ENCODE measurements around the gene DACT3.

DACT3 gene, protein sequence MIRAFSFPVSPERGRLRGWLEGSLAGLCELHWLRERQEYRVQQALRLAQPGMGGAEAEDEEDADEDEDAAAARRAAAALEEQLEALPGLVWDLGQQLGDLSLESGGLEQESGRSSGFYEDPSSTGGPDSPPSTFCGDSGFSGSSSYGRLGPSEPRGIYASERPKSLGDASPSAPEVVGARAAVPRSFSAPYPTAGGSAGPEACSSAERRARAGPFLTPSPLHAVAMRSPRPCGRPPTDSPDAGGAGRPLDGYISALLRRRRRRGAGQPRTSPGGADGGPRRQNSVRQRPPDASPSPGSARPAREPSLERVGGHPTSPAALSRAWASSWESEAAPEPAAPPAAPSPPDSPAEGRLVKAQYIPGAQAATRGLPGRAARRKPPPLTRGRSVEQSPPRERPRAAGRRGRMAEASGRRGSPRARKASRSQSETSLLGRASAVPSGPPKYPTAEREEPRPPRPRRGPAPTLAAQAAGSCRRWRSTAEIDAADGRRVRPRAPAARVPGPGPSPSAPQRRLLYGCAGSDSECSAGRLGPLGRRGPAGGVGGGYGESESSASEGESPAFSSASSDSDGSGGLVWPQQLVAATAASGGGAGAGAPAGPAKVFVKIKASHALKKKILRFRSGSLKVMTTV

GRCh38 chr19:46661020-46661731 is at the start of gene DACT3:
DACT3 (minus strand) TSS chr19:46661182; CDS start chr19:46661064, 118 bp downstream.
- Histone ChIP-seq H3K36me3 (no peaks in the 10 kb centered on the region), H3K27me3 (ENCODE audit: insufficient read depth, low read depth, severe bottlenecking) (no peaks in the 10 kb centered on the region)

DNA sequence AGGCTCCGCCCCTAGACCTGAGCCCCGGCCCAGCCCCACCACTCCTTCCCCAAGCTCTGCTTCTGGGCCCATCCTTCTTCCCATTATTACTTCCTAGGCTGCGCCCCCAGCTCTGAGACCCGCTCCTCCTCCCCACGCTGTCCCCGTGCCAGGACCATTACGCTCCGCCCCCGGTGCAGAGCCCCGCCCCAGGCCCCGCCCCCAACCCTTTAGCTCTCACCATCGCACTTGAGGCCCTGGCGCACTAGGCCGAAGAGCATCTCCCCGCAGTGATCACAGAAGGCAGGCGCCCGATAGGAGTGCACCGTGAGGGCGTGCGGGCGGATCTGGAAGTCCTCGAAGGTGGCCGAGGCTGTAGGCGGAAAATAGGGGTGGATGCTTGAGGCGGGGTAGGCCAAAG is 49.7 kb upstream of the DACT3 start:
- DNase-seq, result no peak
- Histone ChIP-seq H3K9me3 (ENCODE audit: severe bottlenecking) (no peaks in the 10 kb centered on the region), H3K36me3 (peaks cover 14% of the 10 kb centered on the region), H3K27me3 (ENCODE audit: insufficient read depth, low read depth, severe bottlenecking) (no peaks in the 10 kb centered on the region), H3K4me3 (ENCODE audit: low read depth, low read length) (no peak overlapping the region), H3K27ac (no peak overlapping the region)
- TF ChIP-seq, protein P1, sequence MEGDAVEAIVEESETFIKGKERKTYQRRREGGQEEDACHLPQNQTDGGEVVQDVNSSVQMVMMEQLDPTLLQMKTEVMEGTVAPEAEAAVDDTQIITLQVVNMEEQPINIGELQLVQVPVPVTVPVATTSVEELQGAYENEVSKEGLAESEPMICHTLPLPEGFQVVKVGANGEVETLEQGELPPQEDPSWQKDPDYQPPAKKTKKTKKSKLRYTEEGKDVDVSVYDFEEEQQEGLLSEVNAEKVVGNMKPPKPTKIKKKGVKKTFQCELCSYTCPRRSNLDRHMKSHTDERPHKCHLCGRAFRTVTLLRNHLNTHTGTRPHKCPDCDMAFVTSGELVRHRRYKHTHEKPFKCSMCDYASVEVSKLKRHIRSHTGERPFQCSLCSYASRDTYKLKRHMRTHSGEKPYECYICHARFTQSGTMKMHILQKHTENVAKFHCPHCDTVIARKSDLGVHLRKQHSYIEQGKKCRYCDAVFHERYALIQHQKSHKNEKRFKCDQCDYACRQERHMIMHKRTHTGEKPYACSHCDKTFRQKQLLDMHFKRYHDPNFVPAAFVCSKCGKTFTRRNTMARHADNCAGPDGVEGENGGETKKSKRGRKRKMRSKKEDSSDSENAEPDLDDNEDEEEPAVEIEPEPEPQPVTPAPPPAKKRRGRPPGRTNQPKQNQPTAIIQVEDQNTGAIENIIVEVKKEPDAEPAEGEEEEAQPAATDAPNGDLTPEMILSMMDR (IDR thresholded peaks at IDR 0.05; ENCODE audit: low read depth, low read length), result no peak

More at GRCh38 chr19:46661020-46661731, at the start of gene DACT3:
- DNase-seq, result peak; percentile 100
- Histone ChIP-seq H3K9me3 (ENCODE audit: severe bottlenecking) (no peaks in the 10 kb centered on the region), H3K27ac (peak within 1 kb of the TSS; percentile 62), H3K4me3 (ENCODE audit: low read depth, low read length) (peak within 1 kb of the TSS; percentile 73)
- TF ChIP-seq, protein P1 (IDR thresholded peaks at IDR 0.05; ENCODE audit: low read depth, low read length), result no peak

DNA sequence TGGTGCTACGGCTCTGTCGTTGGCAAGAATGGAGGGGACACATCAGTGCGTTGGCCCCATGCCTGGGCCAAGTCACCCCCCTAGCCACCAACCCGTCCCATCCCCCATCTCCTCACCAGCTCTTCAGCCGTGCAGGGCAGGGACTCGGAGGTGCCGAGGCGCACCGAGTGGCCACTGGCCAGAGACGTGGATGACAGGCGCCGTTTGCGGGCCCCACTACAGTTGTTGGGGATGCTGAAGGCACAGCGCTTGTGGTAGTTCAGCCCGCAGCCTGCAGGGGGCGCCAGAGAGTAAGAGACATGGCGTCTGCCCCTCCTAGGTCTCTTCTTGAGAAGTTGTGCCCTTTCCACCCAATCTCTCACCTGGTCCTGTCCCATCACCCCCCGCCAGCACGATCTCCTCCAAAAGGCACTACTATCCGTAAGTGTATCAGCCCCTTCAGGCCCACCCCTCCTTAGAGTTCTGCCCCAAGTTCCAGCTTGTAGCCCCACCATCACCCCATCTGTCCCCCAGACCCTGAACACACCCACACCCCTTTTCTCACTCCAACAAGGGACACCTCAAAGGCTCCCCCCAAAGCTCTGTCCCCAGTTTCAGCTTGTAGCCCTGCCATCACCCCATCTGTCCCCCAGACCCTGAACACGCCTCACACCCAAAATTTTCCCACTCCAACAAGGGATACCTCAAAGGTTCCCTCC is 43.5 kb upstream of the DACT3 start:
- no peak overlapping the region for H3K4me3 ChIP-seq (ENCODE audit: low read depth, low read length)
- TF ChIP-seq, protein P1 (IDR thresholded peaks at IDR 0.05; ENCODE audit: low read depth, low read length), result peak; percentile 89
- peaks cover 40% of the 10 kb centered on the region for H3K36me3 ChIP-seq
- H3K9me3 ChIP-seq (ENCODE audit: severe bottlenecking), result no peaks in the 10 kb centered on the region
- DNase-seq, result peak; percentile 69
- no peak overlapping the region for H3K27ac ChIP-seq
- no peaks in the 10 kb centered on the region for H3K27me3 ChIP-seq (ENCODE audit: insufficient read depth, low read depth, severe bottlenecking)

DNA sequence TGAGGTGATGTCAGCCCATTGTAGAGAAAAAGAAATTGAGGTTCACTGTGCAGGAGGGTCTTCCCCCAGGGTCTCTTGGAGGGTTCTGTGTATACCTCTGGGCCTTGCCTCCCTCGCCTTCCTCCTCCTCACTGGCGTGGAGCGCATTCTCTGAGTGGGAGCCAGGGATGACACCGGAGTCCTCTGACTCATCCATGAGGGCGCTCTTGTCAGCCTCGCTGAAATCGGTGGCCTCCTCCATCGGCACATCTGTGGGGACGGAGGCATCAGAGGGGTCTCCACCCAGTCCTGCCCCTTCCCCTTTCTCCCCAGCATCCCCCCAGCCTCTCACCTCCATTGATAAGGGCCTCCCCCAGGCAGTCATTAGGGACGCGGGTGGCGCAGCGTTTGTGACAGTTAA is 39.7 kb upstream of the DACT3 start:
- Histone ChIP-seq H3K4me3 (ENCODE audit: low read depth, low read length) (no peak overlapping the region), H3K27me3 (ENCODE audit: insufficient read depth, low read depth, severe bottlenecking) (no peaks in the 10 kb centered on the region), H3K9me3 (ENCODE audit: severe bottlenecking) (no peaks in the 10 kb centered on the region), H3K27ac (no peak overlapping the region), H3K36me3 (peaks cover 67% of the 10 kb centered on the region)
- TF ChIP-seq, protein P1 (IDR thresholded peaks at IDR 0.05; ENCODE audit: low read depth, low read length), result no peak
- DNase-seq, result no peak

DNA sequence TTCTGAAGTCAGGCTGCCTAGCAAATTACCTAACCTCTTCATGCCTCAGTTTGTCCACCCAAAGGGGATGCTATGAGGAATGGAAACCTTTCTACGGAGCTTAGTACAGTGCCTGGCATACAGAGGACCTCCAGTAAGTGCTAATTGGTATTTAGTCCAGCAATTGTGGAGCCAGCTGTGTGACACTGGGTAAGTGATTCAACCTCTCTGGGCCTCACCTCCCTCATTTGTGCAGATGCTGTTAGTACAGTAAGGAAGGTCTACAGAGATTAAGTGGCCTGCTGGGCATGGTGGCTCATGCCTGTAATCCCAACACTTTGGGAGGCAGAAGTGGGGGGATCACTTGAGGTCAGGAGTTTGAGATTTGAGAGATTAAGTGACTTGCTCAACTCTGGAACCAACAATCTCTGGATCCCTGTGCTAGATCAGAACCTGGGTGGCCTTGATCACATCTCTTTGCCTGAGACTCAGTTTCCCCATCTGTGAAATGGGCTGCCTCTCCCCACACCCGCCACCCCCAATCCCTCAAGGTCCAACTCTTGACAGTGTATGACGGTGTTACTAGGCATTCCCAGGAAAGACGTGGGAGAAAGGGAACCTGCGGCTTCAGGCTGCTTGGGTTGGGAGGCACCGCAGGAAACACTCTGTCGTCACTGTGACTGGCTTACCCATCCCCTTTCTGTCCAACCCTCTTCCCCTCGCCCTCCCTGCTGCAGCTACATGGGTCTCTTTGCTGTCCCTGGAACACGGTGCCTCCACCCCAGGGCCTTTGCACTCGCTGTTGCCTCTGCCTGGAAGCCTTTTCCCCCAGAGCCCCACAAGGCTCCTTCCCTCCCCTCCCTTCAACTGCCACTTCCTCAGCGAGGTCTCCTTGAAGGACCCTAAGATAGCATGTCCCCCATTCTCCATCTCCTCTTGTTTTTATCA is 37.7 kb upstream of the DACT3 start:
- Histone ChIP-seq H3K27ac (no peak overlapping the region), H3K9me3 (ENCODE audit: severe bottlenecking) (no peaks in the 10 kb centered on the region), H3K36me3 (peaks cover 79% of the 10 kb centered on the region), H3K4me3 (ENCODE audit: low read depth, low read length) (no peak overlapping the region), H3K27me3 (ENCODE audit: insufficient read depth, low read depth, severe bottlenecking) (no peaks in the 10 kb centered on the region)
- TF ChIP-seq, protein P1 (IDR thresholded peaks at IDR 0.05; ENCODE audit: low read depth, low read length), result no peak
- DNase-seq, result no peak
